Type B pancreatic cell (in vitro differentiated cells): ENCODE results near the gene WDR12. TPM values are rescaled to one million over a fixed set of nuclear protein-coding genes. Genes with fewer than 3 reads are reported as not detected.
"Not testable (repeated sequence)": the region's sequence is repeated elsewhere in the genome, so short reads cannot be mapped to it uniquely, and the experiment has no call there.

Experiments used
- DNase-seq: peaks from one replicate; pipeline ENCODE4 v3.0.0; 2021; ENCODE audit warnings: mixed read lengths; ENCODE audit not compliant: unreplicated experiment; ENCODE audit errors: extremely low spot score
- H3K27ac Mint-ChIP-seq: 2 replicates; pipeline ENCODE4 v1.8.0; 2021; ENCODE audit warnings: mild to moderate bottlenecking, mixed read lengths
- H3K27me3 Mint-ChIP-seq: 2 replicates; pipeline ENCODE4 v1.8.0; 2021; ENCODE audit warnings: mixed read lengths
- H3K36me3 Mint-ChIP-seq: 2 replicates; pipeline ENCODE4 v1.8.0; 2021; ENCODE audit warnings: mixed read lengths
- H3K4me1 Mint-ChIP-seq: one replicate; pipeline ENCODE4 v1.8.0; 2021; ENCODE audit warnings: mixed read lengths; ENCODE audit not compliant: unreplicated experiment
- H3K4me3 Mint-ChIP-seq: 2 replicates; pipeline ENCODE4 v1.8.0; 2021; ENCODE audit warnings: mild to moderate bottlenecking, mixed read lengths
- H3K9me3 Mint-ChIP-seq: 2 replicates; pipeline ENCODE4 v1.8.0; 2021; ENCODE audit warnings: mixed read lengths
- total RNA-seq: library from RNA; stranded (reverse); gene quantifications from 2 replicates; pipeline ENCODE4 v1.2.1, GENCODE V29; 2021; ENCODE audit warnings: low replicate concordance
- TF ChIP-seq, protein P1 (sequence below): fragments of 200-600 bp; sonication (generic); conservative IDR thresholded peaks from 2 replicates; pipeline ENCODE4 v1.5.0; 2021; ENCODE audit warnings: antibody characterized with exemption, mild to moderate bottlenecking

Gene WDR12
- total RNA-seq, 1 donor from 2014 or later, result 74.0 TPM

DNA sequence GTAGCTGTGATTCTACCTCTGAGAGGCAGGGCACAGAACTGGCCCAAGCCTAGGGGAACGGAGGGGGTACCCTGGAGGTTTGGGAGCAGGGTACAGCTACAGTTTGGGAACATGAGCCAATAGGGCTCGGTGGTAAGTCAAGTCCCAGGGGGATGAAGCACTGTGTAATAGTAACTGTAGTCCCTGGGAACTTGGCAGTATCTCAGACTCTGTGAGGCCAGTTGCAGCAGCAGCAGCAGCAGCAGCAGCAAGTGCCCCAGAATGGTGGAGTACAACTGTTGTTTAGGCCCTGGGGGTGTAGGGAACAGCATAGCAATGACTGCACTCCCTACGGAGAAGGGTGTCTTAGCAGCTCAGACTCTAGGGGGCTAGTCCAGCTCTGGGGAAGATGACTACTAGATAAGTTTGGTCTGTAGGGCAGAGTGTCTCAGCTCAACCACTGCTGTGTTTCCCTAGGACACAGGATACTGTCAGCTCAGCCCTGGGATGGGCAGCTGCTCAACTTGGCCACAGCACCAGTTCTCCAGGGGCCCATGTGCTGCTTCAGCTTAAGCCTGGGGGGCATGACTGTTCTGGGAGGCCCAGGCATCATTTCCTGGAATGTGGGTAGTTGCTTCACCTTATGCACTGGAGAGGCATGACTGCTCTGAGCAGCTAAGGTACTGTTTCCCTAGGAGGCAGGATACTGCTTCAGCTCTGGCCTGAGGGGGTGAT lies 21.1 kb upstream of the WDR12 start:
- Mint-ChIP-seq H3K27me3 (no peaks in the 10 kb centered on the region), H3K4me1 (no peaks in the 10 kb centered on the region), H3K9me3 (no peaks in the 10 kb centered on the region), H3K36me3 (peaks cover 22% of the 10 kb centered on the region), H3K4me3 (no peak overlapping the region), H3K27ac (no peak overlapping the region)
- DNase-seq, result no peak
- TF ChIP-seq, protein P1, sequence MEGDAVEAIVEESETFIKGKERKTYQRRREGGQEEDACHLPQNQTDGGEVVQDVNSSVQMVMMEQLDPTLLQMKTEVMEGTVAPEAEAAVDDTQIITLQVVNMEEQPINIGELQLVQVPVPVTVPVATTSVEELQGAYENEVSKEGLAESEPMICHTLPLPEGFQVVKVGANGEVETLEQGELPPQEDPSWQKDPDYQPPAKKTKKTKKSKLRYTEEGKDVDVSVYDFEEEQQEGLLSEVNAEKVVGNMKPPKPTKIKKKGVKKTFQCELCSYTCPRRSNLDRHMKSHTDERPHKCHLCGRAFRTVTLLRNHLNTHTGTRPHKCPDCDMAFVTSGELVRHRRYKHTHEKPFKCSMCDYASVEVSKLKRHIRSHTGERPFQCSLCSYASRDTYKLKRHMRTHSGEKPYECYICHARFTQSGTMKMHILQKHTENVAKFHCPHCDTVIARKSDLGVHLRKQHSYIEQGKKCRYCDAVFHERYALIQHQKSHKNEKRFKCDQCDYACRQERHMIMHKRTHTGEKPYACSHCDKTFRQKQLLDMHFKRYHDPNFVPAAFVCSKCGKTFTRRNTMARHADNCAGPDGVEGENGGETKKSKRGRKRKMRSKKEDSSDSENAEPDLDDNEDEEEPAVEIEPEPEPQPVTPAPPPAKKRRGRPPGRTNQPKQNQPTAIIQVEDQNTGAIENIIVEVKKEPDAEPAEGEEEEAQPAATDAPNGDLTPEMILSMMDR, result no peak

DNA sequence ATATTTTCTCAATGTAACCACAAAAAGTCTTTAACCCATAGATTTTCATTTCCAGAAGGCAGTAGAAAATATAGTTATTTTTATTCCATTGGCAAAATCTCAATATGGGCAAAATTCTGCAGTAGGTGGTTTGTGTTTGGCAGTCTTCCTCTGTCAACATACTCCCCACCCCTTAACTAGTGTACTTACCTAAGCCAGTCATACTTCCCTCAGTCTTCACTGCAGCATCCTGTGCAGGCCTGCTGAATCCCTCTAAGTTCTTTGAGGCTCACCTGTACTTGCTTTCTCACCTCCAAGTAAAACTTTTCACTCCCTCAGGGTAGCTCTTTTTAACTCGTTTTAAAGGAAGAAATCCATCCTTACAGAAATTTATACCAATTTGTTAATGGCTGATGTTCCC lies 7.4 kb upstream of the WDR12 start:
- Mint-ChIP-seq H3K4me1 (no peaks in the 10 kb centered on the region), H3K27me3 (no peaks in the 10 kb centered on the region), H3K9me3 (peaks cover 4% of the 10 kb centered on the region), H3K36me3 (peaks cover 7% of the 10 kb centered on the region), H3K27ac (no peak overlapping the region), H3K4me3 (no peak overlapping the region)
- DNase-seq, result no peak
- TF ChIP-seq, protein P1, result no peak

DNA sequence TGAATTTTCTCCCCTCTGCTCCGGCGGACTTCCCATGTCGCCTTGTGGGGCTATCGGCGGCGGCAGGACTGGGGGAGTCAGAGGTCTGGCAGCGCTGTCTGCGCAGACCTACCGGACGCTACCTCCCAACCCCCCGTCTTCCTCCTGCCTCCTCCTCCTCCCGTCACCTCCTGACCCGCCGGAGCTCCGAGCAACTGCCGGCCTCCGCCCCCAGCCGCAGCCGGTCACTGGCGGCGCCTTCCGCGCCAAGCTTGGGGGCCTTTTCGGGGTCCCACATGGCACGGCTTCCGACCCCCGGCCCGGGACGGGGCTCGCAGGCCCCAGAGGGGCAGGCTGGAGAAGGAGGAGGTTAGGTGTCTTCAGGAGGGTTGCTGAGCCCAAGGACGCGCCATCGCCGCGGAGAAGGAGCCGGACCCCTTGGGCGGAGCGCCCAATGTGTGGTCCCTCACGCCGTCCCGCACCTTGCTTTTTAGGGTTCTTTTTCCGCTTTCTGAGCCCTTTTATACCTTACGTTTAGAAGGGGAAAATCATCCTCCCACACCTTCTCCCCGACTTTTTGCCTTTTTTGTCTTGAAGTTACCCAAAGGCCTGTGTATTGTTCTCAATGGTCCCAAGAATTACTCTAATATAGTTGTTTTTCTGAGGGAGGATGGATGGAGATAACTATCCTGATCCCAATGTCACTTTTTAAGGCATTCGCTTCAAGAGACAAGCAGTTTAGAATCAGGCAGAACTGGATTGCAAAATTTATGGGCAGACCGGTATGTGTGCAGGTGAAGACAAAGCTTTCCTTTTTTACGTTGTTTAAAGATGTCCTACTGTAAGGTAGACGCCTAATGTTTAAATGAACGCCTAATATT lies 1.1 kb upstream of the WDR12 start:
- DNase-seq, H3K27me3 Mint-ChIP-seq, H3K9me3 Mint-ChIP-seq: not testable (repeated sequence)
- Mint-ChIP-seq H3K27ac (peak overlapping the region; percentile 93), H3K36me3 (peaks cover 11% of the 10 kb centered on the region), H3K4me1 (peaks cover 15% of the 10 kb centered on the region), H3K4me3 (peak overlapping the region; percentile 99)

DNA sequence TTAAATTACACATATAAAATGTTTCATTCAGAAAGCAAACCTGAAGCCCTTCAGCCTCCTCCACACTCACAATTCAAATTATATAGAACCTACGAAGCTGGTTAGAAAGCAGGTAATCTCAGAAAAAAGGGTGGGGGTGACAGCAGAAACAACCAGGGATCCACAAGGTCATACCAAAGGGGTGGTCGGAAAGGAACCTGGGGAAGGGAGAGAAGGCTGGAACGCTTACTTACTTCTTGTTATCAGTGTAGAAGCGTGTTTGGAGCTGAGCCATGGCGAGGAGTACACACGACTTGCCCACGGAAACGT lies 316 bp downstream of the WDR12 start:
- H3K9me3 Mint-ChIP-seq, result no peaks in the 10 kb centered on the region

DNA sequence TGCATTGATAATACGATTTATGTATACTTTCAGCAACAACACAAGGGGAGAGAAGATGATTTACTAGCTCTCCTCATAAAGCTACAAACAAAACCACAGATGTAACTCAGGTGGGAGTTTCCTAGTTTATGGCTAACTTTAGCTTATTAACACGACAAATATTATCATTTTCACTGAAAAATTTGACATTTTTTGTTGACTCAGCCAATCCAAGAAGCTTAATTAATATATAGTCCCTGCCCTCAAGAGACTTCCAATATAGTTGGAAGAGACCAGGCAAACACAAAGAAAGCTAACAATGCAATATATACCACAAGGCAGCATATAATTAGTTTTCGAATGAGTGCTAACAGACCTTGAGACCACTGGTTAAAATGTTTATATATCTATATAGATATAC lies 775 bp downstream of the WDR12 start:
- Mint-ChIP-seq H3K27me3 (no peaks in the 10 kb centered on the region), H3K27ac (peak overlapping the region; percentile 64), H3K4me3 (peak overlapping the region; percentile 99), H3K9me3 (no peaks in the 10 kb centered on the region), H3K4me1 (peaks cover 15% of the 10 kb centered on the region), H3K36me3 (peaks cover 18% of the 10 kb centered on the region)
- TF ChIP-seq, protein P1, result no peak
- DNase-seq, result no peak

More for the DNA sequence above, 316 bp downstream of the WDR12 start:
- no peak for DNase-seq
- Mint-ChIP-seq H3K27me3 (no peaks in the 10 kb centered on the region), H3K4me1 (peaks cover 15% of the 10 kb centered on the region), H3K4me3 (peak overlapping the region; percentile 99), H3K27ac (peak overlapping the region; percentile 91), H3K36me3 (peaks cover 14% of the 10 kb centered on the region)
- TF ChIP-seq, protein P1, result no peak

DNA sequence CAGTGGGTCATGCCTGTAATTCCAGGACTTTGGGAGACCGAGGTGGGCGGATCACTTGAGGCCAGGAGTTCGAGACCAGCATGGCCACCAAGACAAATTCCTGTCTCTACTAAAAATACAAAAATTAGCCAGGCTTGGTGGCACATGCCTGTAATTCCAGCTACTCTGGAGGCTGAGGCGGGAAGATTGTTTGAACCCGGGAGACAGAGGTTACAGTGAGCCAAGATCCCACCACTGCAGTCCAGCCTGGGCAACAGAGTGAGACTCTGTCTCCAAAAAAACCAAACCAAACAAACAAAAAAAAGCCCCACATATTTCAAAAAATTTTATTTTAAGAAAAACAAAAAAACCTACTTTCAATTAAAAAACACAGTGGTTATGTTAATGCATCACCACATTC lies 1.2 kb downstream of the WDR12 start:
- not testable (repeated sequence) for DNase-seq, H3K27me3 Mint-ChIP-seq, H3K9me3 Mint-ChIP-seq
- peak overlapping the region; percentile 99 for H3K4me3 Mint-ChIP-seq
- H3K27ac Mint-ChIP-seq, result peak overlapping the region; percentile 64
- peaks cover 22% of the 10 kb centered on the region for H3K36me3 Mint-ChIP-seq
- H3K4me1 Mint-ChIP-seq, result peaks cover 15% of the 10 kb centered on the region
